Brain microvascular endothelial cell (primary cell): Measurements from ENCODE around the gene JPH4.

ENCODE experiments used
- DNase-seq: peaks from one replicate; pipeline ENCODE4 v3.0.0-alpha.2; 2020
- H3K27ac ChIP-seq: fragments of 250-450 bp; sonication (Bioruptor Pico); 2 replicates; pipeline ENCODE4 v1.5.1; 2020; ENCODE audit warnings: mild to moderate bottlenecking, moderate library complexity
- H3K27me3 ChIP-seq: fragments of 250-450 bp; sonication (Bioruptor Pico); replicated peaks from 2 replicates; pipeline ENCODE4 v1.5.1; 2020; ENCODE audit warnings: mild to moderate bottlenecking
- H3K36me3 ChIP-seq: fragments of 250-450 bp; sonication (Bioruptor Pico); replicated peaks from 2 replicates; pipeline ENCODE4 v1.5.1; 2020; ENCODE audit warnings: mild to moderate bottlenecking
- H3K4me3 ChIP-seq: 2 replicates; pipeline ENCODE4 v1.5.1; 2011; ENCODE audit warnings: low read depth, mild to moderate bottlenecking, control low read depth, low read length, moderate library complexity
- CTCF ChIP-seq: IDR thresholded peaks from 2 replicates; pipeline ENCODE4 v1.5.1; 2011; ENCODE audit warnings: low read depth, mild to moderate bottlenecking, moderate library complexity, low read length, control low read depth, inconsistent platforms; ENCODE audit errors: missing control alignments
- in situ Hi-C: cut with HindIII; loops from 2 replicates; pipeline ENCODE4 v1.10.0; 2017; ENCODE audit warnings: low sequenced_read_pairs, low pct_ligation_motif_present

Gene JPH4

DNA sequence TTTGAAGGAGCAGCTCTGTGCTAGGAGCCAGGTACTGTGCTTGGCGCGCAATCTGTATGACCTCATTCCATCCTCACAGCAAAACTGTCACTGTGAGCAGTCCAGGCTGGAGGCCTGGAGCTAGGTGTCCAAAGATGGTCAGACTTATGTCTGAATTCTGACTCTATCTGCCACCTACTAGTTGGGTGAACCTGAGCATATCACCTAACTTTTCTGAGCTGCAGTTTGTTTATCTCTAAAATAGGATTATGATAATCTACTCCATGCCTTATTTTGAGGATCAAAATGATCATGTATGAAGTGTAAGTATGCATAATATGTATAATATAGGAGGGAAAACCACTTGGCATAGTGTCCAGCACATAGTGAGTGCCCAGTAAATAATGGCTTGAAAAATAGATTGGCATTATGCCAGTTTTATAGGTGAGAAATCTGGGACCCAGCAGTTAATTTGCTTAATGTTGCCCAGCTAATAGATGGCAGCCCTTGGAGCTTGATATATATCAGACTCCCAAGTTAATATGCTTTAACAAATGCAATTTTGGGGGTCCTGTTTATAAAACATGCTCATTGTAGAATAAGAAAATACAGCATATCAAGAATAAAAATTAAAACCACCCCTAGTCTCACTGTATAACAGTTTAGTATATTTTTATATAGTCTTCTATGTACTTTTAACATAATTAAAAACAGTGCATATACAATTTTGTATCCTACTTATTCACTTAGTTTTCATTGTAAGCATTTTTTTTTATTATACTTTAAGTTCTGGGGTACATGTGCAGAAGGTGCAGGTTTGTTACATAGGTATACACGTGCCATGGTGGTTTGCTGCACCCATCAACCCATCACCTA lies 4.5 kb upstream of the JPH4 start:
- Histone ChIP-seq H3K27me3 (peaks cover 15% of the 10 kb centered on the region), H3K27ac (no peak overlapping the region), H3K36me3 (no peaks in the 10 kb centered on the region), H3K4me3 (no peak overlapping the region)
- no peak for TF ChIP-seq CTCF
- in situ Hi-C loops, result no loop called here
- no peak for DNase-seq

DNA sequence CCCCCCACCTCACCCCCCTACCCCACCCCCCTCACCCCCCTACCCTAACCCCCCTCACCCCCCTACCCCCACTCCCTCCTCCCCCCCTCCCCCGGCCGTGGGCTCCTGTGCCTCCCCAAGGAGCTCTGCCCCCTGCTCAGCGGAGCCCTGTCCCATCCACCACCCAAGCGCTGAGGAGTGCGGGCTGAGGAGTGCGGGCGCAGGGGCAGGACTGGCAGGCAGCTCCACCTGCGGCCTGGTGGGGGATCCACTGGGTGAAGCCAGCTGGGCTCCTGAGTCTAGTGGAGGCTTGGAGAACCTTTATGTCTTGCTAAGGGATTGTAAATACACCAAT lies 2.3 kb upstream of the JPH4 start:
- in situ Hi-C loops, result no loop called here
- TF ChIP-seq CTCF, result no peak
- H3K4me3 ChIP-seq, result no peak overlapping the region
- no peak overlapping the region for H3K27ac ChIP-seq
- H3K36me3 ChIP-seq, result no peaks in the 10 kb centered on the region
- peaks cover 35% of the 10 kb centered on the region for H3K27me3 ChIP-seq
- no peak for DNase-seq

GRCh38 chr14:23580152-23580926 lies 1.7 kb upstream of the JPH4 start:
- TF ChIP-seq CTCF, result no peak
- Histone ChIP-seq H3K4me3 (no peak overlapping the region), H3K36me3 (no peaks in the 10 kb centered on the region), H3K27ac (no peak overlapping the region), H3K27me3 (peaks cover 40% of the 10 kb centered on the region)
- no peak for DNase-seq
- in situ Hi-C loops, result no loop called here

GRCh38 chr14:23579739-23580138 lies 1.1 kb upstream of the JPH4 start:
- in situ Hi-C loops, result no loop called here
- TF ChIP-seq CTCF, result no peak
- no peak for DNase-seq
- Histone ChIP-seq H3K27ac (no peak overlapping the region), H3K27me3 (peaks cover 44% of the 10 kb centered on the region), H3K4me3 (no peak overlapping the region), H3K36me3 (no peaks in the 10 kb centered on the region)

DNA sequence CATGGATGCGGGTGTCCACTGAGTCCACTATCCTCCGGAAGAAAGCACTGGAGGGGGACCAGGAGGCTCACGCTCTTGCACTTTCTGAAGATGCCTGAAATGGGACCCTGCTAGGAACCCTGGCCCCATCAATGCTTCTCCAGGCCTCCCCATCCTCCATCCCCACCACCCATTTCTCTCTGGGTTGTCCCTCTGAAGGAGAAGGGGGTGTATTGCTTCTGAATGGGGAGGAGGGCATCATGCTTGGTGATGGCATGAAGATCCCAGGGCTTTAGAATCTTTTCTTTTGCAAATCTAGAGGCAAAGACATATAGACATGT lies 681 bp upstream of the JPH4 start:
- in situ Hi-C loops, result no loop called here
- no peak for DNase-seq
- Histone ChIP-seq H3K27me3 (peaks cover 44% of the 10 kb centered on the region), H3K36me3 (no peaks in the 10 kb centered on the region), H3K27ac (no peak overlapping the region), H3K4me3 (no peak overlapping the region)
- no peak for TF ChIP-seq CTCF
